MCF 10A (cell line): ENCODE results near the gene OR51G1. TPM values are rescaled to one million over a fixed set of nuclear protein-coding genes. Genes with fewer than 3 reads are reported as not detected.

Experiments
- BruUV-seq: library from RNA; stranded (reverse); fragments of 400-500 nt; replicated peaks from 2 replicates; lab custom pipeline; 2021; lab: Mats Ljungman, UMichigan
- CTCF ChIA-PET: fragments of 300-600 bp; sonication (Branson Sonifier 250); formaldehyde crosslinking; extraction: SDS; loops from one replicate; lab custom pipeline; 2021; ENCODE audit warnings: antibody characterized with exemption, inconsistent platforms; lab: Yijun Ruan, JAX
- POLR2A ChIA-PET: fragments of 300-600, 350-650 bp; sonication (Branson Sonifier 250); formaldehyde crosslinking; extraction: SDS; loops from one replicate; lab custom pipeline; 2020; ENCODE audit warnings: antibody characterized with exemption, inconsistent platforms; lab: Yijun Ruan, JAX
- DNase-seq: peaks from one replicate; pipeline ENCODE4 v3.0.0-alpha.2; 2018; ENCODE audit not compliant: unreplicated experiment
- H3K27ac Mint-ChIP-seq: one replicate; pipeline ENCODE4 v1.8.0; 2022; ENCODE audit warnings: mild to moderate bottlenecking, low read depth, mixed read lengths; ENCODE audit not compliant: unreplicated experiment
- H3K27me3 Mint-ChIP-seq: one replicate; pipeline ENCODE4 v1.8.0; 2022; ENCODE audit warnings: mixed read lengths; ENCODE audit not compliant: insufficient read depth, unreplicated experiment
- H3K36me3 Mint-ChIP-seq: one replicate; pipeline ENCODE4 v1.8.0; 2022; ENCODE audit warnings: mild to moderate bottlenecking, moderate library complexity, mixed read lengths; ENCODE audit not compliant: insufficient read depth, unreplicated experiment
- H3K4me1 Mint-ChIP-seq: one replicate; pipeline ENCODE4 v1.8.0; 2022; ENCODE audit warnings: mixed read lengths; ENCODE audit not compliant: insufficient read depth, unreplicated experiment
- H3K4me3 Mint-ChIP-seq: one replicate; pipeline ENCODE4 v1.8.0; 2022; ENCODE audit warnings: mild to moderate bottlenecking, moderate library complexity, mixed read lengths; ENCODE audit not compliant: unreplicated experiment
- H3K9me3 Mint-ChIP-seq: one replicate; pipeline ENCODE4 v1.8.0; 2022; ENCODE audit warnings: mixed read lengths; ENCODE audit not compliant: unreplicated experiment
- CTCF ChIP-seq: fragments of 200-600 bp; IDR thresholded peaks from one replicate; pipeline ENCODE4 v1.8.0; 2022; ENCODE audit warnings: antibody characterized with exemption, mild to moderate bottlenecking; ENCODE audit not compliant: unreplicated experiment
- intact Hi-C: fragments of 100-400 bp; cut with micrococcal nuclease; formaldehyde crosslinking; loops from 2 replicates; pipeline ENCODE4 v1.14.1; 2022
- total RNA-seq: library from RNA; stranded (reverse); gene quantifications from 2 replicates; pipeline ENCODE4 v1.2.3, GENCODE V29; 2022

The OR51G1 gene
- total RNA-seq, 1 experiment from 2014 or later = not detected

- TF ChIP-seq CTCF = no peak
- Mint-ChIP-seq H3K4me1 (no peaks in the 10 kb centered on the region), H3K4me3 (no peak overlapping the region), H3K27ac (no peak overlapping the region), H3K9me3 (no peaks in the 10 kb centered on the region), H3K27me3 (peaks cover 46% of the 10 kb centered on the region), H3K36me3 (no peaks in the 10 kb centered on the region)
- ChIA-PET CTCF (interaction anchor here (0.6 kb wide), 1 partner anchor 1525 kb away, joined by 4 read pairs; no protein-coding TSS in a partner anchor), POLR2A (no interaction called here)
- intact Hi-C loops = no loop called here
- BruUV-seq = no TSS peak
- no peak for DNase-seq
Measured at GRCh38 chr11:4881188-4881587, 43.0 kb downstream of the OR51G1 start.

Other genes starting within 250 kb of the OR51G1 start
- not detected in 2 replicates for gene OR51E2, start 226.5 kb downstream of the OR51G1 start, total RNA-seq
- gene MMP26, start 219.6 kb downstream of the OR51G1 start, total RNA-seq = not detected in 2 replicates
- not detected in 2 replicates for gene OR51F1, start 154.4 kb downstream of the OR51G1 start, total RNA-seq
- not detected in 2 replicates for gene OR52R1, start 120.0 kb downstream of the OR51G1 start, total RNA-seq
- gene OR51F2, start 103.0 kb downstream of the OR51G1 start, total RNA-seq = not detected in 2 replicates
- not detected in 2 replicates for gene OR51S1, start 75.1 kb downstream of the OR51G1 start, total RNA-seq
- not detected in 2 replicates for gene OR51T1, start 42.4 kb downstream of the OR51G1 start, total RNA-seq
- gene OR51A7, start 20.6 kb downstream of the OR51G1 start, total RNA-seq = not detected in 2 replicates
- not detected in 2 replicates for gene OR51G2, start 5.0 kb downstream of the OR51G1 start, total RNA-seq
- not detected in 2 replicates for gene OR51A4, start 23.3 kb upstream of the OR51G1 start, total RNA-seq
- gene OR51A2, start 31.4 kb upstream of the OR51G1 start, total RNA-seq = not detected in 2 replicates
- not detected in 2 replicates for gene OR51L1, start 70.5 kb upstream of the OR51G1 start, total RNA-seq
- not detected in 2 replicates for gene OR52J3, start 122.2 kb upstream of the OR51G1 start, total RNA-seq
- gene OR52E2, start 135.3 kb upstream of the OR51G1 start, total RNA-seq = not detected in 2 replicates
- gene OR52E1, start 145.2 kb upstream of the OR51G1 start, total RNA-seq = not detected in 2 replicates
- not detected in 2 replicates for gene OR52A5, start 214.0 kb upstream of the OR51G1 start, total RNA-seq
- gene OR52A1, start 230.4 kb upstream of the OR51G1 start, total RNA-seq = not detected in 2 replicates